ENCODE measurements around the gene PASK.

- TF ChIP-seq POLR2A (IDR thresholded peaks at IDR 0.05) = no peak
- no peak for TF ChIP-seq CTCF (IDR thresholded peaks at IDR 0.05)
Observed at GRCh38 chr2:241178961-241179360, 29.7 kb upstream of the PASK start.
